Parathyroid adenoma (tissue), 2 donors: Measurements from ENCODE around the gene ARAP2.

Experiments used
- H2AFZ ChIP-seq: fragments of 300-600 bp; sonication (generic); one replicate; pipeline ENCODE4 v1.7.0; 2017; ENCODE audit warnings: antibody characterized with exemption, mild to moderate bottlenecking
- H3K27ac ChIP-seq: fragments of 300-600 bp; sonication (generic); one replicate; pipeline ENCODE4 v1.7.0; 2017
- H3K27me3 ChIP-seq: fragments of 300-600 bp; sonication (generic); one replicate; pipeline ENCODE4 v1.7.0; 2017; ENCODE audit warnings: low read length; ENCODE audit not compliant: control insufficient read depth, insufficient read depth
- H3K36me3 ChIP-seq: fragments of 300-600 bp; sonication (generic); one replicate; pipeline ENCODE4 v1.7.0; 2017; ENCODE audit warnings: low read length; ENCODE audit not compliant: control insufficient read depth, insufficient read depth
- H3K4me1 ChIP-seq: fragments of 300-600 bp; sonication (generic); one replicate; pipeline ENCODE4 v1.7.0; 2017; ENCODE audit warnings: control low read depth
- H3K4me2 ChIP-seq: fragments of 300-600 bp; sonication (generic); one replicate; pipeline ENCODE4 v1.7.0; 2017; ENCODE audit warnings: low read length
- H3K4me3 ChIP-seq: fragments of 300-600 bp; sonication (generic); one replicate; pipeline ENCODE4 v1.7.0; 2017; ENCODE audit warnings: low read depth, low read length
- H3K79me2 ChIP-seq: fragments of 300-600 bp; sonication (generic); one replicate; pipeline ENCODE4 v1.7.0; 2017; ENCODE audit warnings: control low read depth
- H3K9ac ChIP-seq: fragments of 300-600 bp; sonication (generic); one replicate; pipeline ENCODE4 v1.7.0; 2017; ENCODE audit warnings: mild to moderate bottlenecking
- H3K9me3 ChIP-seq: fragments of 300-600 bp; sonication (generic); one replicate; pipeline ENCODE4 v1.7.0; 2017; ENCODE audit warnings: low read length; ENCODE audit not compliant: control insufficient read depth
- TF ChIP-seq, protein P1 (sequence below): fragments of 300-600 bp; sonication (generic); IDR thresholded peaks from one replicate; pipeline ENCODE4 v1.7.0; 2017; ENCODE audit warnings: antibody characterized with exemption, mild to moderate bottlenecking
- donor health status: primary hyperparathyroidism.

ARAP2 gene

DNA sequence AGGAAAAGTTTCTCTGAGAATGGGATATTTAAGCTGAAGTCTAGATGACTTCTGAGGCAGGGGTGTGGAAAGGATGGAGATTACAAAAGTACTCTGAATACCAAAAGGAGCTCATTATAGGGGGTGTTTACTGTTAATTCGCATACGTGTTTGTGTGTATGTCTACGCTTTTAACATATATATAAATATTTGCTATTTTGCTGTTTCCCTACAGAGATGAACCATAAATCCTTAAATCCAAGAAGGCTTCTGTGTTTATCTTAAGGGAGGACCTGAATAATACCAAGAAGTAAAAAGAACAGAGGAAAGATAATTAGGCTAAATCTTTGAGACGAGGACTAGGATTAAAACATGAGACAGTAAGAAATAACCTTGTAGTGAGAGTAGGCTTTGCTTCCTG is 166.0 kb downstream of the ARAP2 start:
- no peak overlapping the region for H3K27ac ChIP-seq
- no peaks in the 10 kb centered on the region for H3K27me3 ChIP-seq
- H3K4me2 ChIP-seq, result no peak overlapping the region
- H3K9me3 ChIP-seq, result no peaks in the 10 kb centered on the region
- H3K9ac ChIP-seq, result no peak overlapping the region
- H3K4me1 ChIP-seq, result no peaks in the 10 kb centered on the region
- no peaks in the 10 kb centered on the region for H3K79me2 ChIP-seq
- no peak overlapping the region for H2AFZ ChIP-seq
- no peak overlapping the region for H3K4me3 ChIP-seq
- TF ChIP-seq, protein P1, sequence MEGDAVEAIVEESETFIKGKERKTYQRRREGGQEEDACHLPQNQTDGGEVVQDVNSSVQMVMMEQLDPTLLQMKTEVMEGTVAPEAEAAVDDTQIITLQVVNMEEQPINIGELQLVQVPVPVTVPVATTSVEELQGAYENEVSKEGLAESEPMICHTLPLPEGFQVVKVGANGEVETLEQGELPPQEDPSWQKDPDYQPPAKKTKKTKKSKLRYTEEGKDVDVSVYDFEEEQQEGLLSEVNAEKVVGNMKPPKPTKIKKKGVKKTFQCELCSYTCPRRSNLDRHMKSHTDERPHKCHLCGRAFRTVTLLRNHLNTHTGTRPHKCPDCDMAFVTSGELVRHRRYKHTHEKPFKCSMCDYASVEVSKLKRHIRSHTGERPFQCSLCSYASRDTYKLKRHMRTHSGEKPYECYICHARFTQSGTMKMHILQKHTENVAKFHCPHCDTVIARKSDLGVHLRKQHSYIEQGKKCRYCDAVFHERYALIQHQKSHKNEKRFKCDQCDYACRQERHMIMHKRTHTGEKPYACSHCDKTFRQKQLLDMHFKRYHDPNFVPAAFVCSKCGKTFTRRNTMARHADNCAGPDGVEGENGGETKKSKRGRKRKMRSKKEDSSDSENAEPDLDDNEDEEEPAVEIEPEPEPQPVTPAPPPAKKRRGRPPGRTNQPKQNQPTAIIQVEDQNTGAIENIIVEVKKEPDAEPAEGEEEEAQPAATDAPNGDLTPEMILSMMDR, result no peak
- H3K36me3 ChIP-seq, result no peaks in the 10 kb centered on the region

DNA sequence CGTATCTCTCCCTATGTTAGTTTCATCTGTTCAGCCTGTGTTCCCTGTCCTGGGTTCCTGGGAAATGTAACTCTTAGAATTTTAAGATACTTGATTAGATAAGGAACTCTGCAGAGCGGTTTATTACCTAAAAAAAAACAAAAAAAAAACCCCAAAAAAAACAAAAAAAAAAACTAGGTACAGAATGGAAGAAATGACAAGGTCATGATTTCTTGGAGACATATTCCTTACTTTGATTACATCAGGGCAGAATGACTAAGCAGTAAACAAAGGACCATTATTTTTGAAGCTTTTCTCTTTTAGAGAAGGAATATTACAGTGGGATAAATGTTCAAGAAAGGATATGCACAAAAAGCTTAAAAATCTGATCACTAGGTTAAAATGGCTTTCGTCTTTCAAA is 171.8 kb downstream of the ARAP2 start:
- Histone ChIP-seq H3K36me3 (no peaks in the 10 kb centered on the region), H2AFZ (no peak overlapping the region), H3K27ac (no peak overlapping the region), H3K79me2 (no peaks in the 10 kb centered on the region), H3K4me2 (no peak overlapping the region), H3K9me3 (no peaks in the 10 kb centered on the region), H3K9ac (no peak overlapping the region), H3K4me3 (no peak overlapping the region), H3K4me1 (no peaks in the 10 kb centered on the region), H3K27me3 (no peaks in the 10 kb centered on the region)
- TF ChIP-seq, protein P1, result no peak

DNA sequence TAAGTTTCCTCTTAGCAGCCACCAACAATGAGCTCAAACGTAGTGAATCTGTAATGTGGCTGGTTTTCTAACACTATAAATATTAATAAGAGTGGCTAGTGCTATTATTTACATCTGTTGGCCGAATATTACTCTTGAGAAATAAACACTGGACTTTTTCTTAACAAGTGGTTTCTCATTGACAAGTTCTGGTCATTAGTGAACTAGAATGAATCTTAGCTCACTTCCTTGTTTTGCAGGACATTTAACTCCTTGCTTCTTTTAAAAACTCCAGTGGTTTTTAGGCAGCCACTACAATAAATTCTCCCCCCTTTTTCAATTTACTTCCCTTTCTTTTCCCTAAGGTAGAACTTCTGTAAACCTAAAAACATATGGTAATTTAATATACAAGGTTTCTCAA is 177.2 kb downstream of the ARAP2 start:
- Histone ChIP-seq H3K4me3 (no peak overlapping the region), H3K79me2 (no peaks in the 10 kb centered on the region), H3K4me2 (no peak overlapping the region), H3K9me3 (no peaks in the 10 kb centered on the region), H3K27me3 (no peaks in the 10 kb centered on the region), H2AFZ (no peak overlapping the region), H3K9ac (no peak overlapping the region), H3K4me1 (no peaks in the 10 kb centered on the region), H3K36me3 (no peaks in the 10 kb centered on the region), H3K27ac (no peak overlapping the region)
- TF ChIP-seq, protein P1, result no peak

DNA sequence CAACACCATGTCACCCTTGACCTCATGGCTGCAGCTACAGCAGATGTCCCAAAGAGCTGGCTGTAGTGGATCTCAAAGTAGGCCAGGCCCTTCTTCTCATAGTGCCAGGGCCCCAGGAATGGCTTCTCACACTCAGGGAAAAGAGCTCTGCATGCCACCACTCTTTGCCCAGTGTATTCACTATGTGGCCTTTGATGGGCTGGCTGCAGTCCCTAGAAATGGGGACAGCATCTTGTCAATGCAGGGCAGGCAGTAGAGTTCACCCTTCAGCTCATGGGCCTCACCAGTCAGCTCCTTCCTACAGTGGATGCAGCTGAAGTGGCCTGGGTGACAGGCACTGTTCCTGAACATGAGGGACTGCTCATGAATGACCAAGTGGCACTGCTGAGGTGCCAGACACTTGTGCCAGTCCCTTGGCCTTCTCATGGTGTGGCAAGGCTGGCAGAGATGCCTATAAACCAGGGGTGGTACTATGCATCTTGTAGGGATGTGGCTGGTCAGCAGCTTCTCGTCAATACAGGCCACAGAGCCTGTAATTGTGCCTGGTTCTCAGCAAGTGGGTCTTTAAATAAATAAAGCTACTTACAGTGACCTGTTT is 178.9 kb downstream of the ARAP2 start:
- Histone ChIP-seq H3K4me1 (no peaks in the 10 kb centered on the region), H3K4me3 (no peak overlapping the region), H2AFZ (no peak overlapping the region), H3K36me3 (no peaks in the 10 kb centered on the region), H3K79me2 (no peaks in the 10 kb centered on the region), H3K9me3 (no peaks in the 10 kb centered on the region), H3K4me2 (no peak overlapping the region), H3K27me3 (no peaks in the 10 kb centered on the region), H3K27ac (no peak overlapping the region), H3K9ac (no peak overlapping the region)
- TF ChIP-seq, protein P1, result no peak

DNA sequence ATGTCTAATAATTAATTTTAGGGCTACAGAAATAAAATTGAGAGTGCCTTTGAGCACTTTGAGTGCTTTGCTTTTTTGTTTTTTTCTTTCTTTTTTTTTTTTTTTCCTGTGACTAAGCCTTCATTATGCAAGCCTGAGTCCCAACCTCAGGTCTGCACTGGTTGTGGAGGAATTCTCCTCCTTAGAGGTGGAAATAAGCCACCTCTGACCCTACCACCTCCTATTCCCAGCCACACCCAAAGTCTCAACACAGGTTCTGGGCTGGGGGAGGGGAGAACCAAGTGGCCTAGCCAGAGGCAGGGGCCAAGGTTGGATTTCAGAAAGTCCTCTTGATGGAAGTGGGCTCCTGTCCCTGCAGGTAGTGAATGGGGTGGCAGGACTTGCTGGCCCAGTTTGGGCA is 180.2 kb downstream of the ARAP2 start:
- Histone ChIP-seq H3K27ac (no peak overlapping the region), H3K4me2 (no peak overlapping the region), H3K4me3 (no peak overlapping the region), H2AFZ (no peak overlapping the region), H3K4me1 (no peaks in the 10 kb centered on the region), H3K36me3 (no peaks in the 10 kb centered on the region), H3K9me3 (no peaks in the 10 kb centered on the region), H3K9ac (no peak overlapping the region), H3K27me3 (no peaks in the 10 kb centered on the region), H3K79me2 (no peaks in the 10 kb centered on the region)
- TF ChIP-seq, protein P1, result no peak
